Measurements from ENCODE around the gene APCDD1. TPM values are rescaled to one million over a fixed set of nuclear protein-coding genes. Genes with fewer than 3 reads are reported as not detected.

APCDD1 gene
- not detected in 2 replicates for total RNA-seq (2014; rRNA removed; shearing (Covaris generic))
- not detected in 2 replicates for polyA plus RNA-seq (2015; cell fraction: cytosol; rRNA removed)
- not detected in 2 replicates for polyA plus RNA-seq (2015; cell fraction: nucleus; rRNA removed)

- no peak for DNase-seq (ENCODE audit: low read depth)
Measured at GRCh38 chr18:10453806-10454680, at the start of gene APCDD1. Gene APCDD1, plus strand, starts transcription at chr18:10454635. Its CDS starts 347 bp downstream, at chr18:10454982.

- DNase-seq (ENCODE audit: low read depth) = no peak
Measured at GRCh38 chr18:10405014-10405493, 49.4 kb upstream of the APCDD1 start.

DNA sequence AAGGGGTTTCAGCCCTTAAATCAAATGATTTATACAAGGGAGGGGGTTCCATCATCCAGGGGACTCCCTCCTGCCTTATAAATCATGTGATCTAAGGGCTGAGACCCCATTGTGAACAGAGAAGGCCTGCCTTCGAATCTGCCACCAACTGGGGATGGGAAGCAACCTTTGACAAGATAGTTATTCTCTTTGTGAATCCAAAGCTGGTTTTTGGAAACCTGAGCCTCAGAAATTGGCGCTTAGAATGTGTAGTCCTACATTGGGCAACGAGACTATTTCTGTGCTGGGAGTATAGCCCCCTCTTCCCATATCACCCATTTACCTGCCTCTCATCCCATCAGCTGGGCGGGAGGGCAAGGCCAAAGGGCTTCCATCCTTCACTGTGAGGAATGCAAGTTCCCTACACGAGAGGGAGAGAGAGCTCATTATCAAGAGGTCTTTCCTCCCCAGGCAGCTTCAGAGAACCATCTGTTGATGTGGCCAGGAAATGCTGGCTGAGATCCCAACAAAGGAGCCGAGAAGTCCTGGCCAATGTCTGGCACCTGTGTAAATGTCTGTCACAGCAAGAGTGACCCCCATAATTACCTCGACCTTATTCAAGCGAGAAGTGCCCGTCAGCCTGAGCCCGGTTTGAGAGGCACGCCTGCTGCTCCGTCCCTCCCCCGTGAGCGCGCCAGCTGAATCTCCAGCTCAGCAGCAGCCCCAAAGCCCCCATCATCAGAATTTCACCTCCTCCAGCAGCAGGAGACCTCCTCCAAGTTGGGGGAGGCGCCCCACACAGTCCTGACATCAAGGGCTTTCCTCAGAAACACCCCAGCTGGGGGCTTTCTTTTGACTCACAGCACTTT lies 48.4 kb upstream of the APCDD1 start:
- no peak for DNase-seq (ENCODE audit: low read depth)

DNA sequence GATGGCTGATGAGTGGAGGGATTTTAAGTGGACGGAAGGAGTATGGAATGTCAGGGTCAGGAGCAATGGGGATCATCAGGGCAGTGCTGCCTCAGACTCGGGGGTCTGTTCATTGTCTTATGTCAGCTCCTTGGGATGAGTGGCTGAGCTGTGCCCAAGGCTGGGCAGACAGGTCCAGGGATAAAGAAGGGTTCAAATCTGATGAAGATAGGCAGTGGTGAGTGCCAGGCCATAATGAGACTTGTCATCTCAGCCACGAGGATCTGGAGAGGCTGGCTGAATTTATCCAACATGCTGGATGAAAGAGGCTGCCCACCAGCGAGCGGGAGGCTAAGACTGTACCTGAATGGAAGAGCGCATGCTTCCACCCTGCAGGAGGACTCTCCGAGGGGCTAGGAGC lies 46.3 kb upstream of the APCDD1 start:
- DNase-seq (ENCODE audit: low read depth) = no peak

- DNase-seq (ENCODE audit: low read depth) = no peak
Measured at GRCh38 chr18:10409041-10409440, 45.4 kb upstream of the APCDD1 start.

DNA sequence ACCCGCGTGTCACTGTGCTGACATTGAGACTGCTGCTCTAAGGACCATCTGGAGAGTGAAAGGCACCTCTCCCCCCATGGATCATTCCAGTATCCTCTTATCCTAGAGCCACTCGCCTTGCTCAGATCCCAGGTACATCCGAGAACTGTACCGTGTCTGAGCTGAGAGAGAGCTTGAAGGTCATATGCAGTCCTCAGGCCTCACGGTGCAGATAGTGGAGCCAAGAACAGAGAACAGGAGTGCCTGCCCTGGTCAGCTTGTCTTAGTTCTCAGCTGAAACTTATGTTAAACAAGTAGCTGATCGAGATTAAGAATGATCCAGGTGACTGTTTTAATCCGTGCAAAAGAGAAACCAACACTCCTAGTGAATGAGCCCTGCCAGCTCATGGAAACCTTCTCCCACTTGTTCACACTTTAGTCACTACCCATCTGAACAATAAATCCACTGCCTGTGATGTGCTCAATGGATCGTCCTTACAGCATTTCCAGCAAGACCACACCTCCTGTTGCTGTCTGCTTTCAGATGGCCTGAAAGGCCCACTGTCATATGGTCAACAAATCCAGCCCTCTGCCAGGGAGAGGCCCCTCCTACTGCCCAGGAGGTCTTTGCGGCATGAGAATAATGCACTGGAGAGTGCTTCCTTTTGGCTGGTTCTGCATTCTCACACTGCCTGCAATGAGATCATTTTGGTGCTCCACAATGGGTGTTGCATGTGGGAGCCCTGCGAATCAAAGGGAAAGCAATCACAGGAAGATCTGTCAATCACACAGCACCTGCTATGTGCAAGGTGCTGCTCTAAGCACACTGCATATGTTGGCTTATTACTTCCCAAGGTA lies 43.7 kb upstream of the APCDD1 start:
- DNase-seq (ENCODE audit: low read depth) = no peak

DNA sequence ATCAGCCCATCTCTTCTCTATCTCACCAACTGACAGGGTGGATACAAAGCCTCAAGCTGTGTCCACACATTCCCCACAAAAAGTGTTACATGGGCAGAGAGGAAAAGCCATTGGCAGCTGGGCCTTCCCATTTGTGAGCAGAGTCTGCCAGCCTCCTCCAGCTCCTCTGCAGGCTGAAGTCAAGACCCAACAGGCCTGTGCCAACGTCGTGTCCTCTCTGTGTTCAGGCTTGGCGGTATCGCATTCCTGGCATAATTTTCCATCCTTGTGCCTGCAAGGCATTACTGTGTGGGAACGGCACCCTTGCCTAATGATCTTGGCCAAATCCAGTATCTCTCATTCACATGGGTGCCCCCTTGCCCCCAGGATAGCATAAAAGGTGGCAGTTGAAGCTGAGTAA lies 41.5 kb upstream of the APCDD1 start:
- DNase-seq (ENCODE audit: low read depth) = no peak

DNA sequence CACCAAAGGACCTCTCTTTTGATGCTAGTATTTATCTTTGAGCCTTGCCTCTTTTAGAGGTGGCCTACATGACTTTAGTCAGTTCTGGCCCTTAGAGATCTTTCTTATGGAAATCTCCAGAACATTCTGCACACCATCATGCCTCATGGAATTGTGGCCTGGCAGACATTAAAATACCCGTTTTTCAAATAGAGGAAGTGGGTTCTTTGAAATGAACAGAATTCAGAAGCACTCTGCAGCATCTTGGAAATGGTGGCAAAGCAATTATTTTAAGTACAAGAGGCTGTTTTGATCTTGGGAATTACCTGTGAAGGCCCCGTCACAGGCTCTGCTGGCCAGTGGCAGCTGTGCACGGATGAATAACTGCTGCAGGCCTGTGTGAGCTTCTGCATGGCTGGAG lies 40.7 kb upstream of the APCDD1 start:
- no peak for DNase-seq (ENCODE audit: low read depth)

GRCh38 chr18:10414293-10414842 lies 40.1 kb upstream of the APCDD1 start:
- DNase-seq (ENCODE audit: low read depth) = no peak

- no peak for DNase-seq (ENCODE audit: low read depth)
Measured at GRCh38 chr18:10416065-10416464, 38.4 kb upstream of the APCDD1 start.

GRCh38 chr18:10417191-10417590 lies 37.2 kb upstream of the APCDD1 start:
- DNase-seq (ENCODE audit: low read depth) = no peak

GRCh38 chr18:10417664-10418063 lies 36.8 kb upstream of the APCDD1 start:
- no peak for DNase-seq (ENCODE audit: low read depth)

DNA sequence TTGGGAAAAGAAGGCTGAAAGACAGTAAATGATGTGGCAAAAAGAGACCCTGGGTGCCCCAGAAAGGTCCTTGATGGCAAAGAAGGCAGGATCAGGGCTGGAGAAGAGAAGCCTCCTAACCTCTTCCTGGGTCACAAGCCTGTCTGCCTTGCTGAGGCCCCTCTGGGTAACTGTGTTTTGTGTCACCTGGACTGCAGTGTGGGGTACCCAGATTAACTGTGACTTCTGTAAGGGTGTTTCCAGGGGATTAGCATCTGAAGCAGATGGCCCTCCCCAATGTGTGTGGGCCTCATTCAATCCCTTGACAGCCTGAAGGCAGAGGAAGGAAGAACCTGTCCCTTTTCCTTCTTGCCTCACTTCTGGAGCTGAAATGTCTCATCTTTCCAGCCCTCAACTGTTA lies 35.6 kb upstream of the APCDD1 start:
- no peak for DNase-seq (ENCODE audit: low read depth)

DNA sequence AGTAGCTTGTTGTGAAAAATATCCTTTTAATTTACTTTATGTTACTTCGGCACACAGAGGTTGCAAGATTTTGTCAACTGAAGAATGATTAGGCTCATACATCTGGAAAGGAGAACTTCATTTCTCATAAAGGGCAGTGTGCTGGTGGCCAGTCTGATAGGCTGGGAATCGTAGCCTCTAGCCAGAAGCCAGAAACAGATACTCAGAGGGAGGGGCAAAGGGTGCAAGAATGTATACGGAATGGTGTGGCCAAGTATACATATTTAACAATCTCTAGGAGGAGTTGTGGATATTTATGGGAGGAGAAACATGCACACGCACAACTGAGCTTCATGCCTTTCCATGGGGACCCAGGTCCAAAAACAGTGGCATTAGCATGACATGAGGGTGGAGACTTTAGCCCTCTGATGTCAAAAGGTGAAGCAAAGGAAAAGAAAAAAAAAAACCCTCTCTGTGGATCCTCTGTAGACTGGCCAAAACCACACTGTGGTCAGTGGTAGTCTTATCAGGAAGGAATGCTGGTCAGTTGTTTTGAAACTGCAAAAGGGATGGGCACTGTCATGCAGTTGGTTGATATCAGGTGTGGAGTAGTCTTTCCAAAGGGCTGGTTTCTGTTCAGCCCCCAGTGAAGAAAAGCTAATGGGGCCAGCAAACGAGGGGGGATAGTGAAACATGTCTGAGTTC lies 34.9 kb upstream of the APCDD1 start:
- no peak for DNase-seq (ENCODE audit: low read depth)

- DNase-seq (ENCODE audit: low read depth) = peak; percentile 39
Measured at GRCh38 chr18:10420561-10421352, 33.7 kb upstream of the APCDD1 start.

DNA sequence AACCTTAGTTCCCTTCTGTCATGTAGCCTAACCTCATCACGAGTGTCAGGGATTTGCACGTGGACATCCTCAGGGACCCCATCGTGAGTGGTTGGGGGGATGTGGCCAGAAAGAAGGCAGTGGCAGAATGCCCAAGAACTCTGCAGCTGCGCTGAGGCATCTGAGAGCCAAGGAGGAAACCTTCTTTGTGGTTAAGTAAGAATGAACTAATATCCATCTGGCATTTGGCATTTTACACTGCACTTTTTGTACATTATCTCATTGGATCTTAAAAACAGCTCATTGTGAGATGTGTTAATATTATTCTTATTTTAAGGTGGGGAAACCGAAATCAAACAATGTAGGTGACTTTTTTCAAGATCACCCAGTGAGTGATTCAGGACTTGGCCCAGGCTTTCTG lies 32.6 kb upstream of the APCDD1 start:
- peak; percentile 12 for DNase-seq (ENCODE audit: low read depth)

DNA sequence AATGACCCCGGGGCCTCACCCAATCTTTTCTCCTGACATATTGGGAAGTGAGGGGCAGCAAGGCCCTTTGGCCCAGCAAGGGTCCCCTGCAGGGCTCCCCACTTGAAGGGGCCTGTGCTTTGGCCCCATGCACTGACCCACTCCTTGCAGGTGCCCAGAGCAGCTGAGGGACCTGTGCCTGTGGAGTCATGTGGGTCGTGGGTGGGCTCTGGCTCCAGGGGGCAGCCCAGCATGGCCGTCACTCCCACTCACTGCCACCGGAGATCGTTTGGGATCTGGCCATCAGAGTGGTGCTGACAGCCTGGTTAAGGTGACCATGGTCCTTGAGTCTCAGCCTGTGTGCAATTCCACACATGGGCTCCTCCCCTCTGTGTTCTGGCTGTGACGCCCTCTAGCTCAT lies 31.7 kb upstream of the APCDD1 start:
- no peak for DNase-seq (ENCODE audit: low read depth)

DNA sequence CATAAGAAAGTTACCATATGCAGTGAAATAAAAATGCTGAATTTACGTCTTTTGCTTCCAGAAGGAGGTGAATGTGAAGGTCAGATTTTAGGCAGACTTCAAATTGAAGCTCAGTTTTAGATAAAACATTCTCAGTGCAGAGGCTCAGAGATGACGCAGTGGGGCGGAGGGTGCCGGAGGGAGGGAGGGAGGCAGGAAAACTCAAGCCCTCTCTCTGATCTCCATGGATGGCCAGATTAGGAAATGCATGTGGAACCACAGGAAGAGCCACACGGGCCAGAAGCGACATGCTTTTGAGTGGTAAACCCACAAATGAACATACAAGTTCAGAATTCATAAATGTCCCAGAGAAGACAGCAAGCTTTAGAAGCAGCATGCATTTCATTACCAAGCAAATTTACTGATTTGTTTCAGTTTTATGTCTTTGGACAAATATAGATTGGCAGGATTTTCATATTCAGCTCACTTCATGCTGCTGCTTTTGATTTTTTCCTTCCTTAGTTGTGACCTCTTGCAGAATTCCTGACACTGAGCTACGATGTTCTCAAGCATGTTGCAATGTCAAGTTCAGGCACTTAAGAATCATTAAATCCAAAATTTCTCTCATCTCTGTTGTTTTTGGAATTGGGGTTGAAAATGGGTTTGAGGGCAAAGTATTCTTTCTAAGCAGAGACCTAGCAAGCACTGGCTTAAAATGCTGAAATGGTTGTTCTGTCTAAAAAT lies 29.7 kb upstream of the APCDD1 start:
- DNase-seq (ENCODE audit: low read depth) = no peak

DNA sequence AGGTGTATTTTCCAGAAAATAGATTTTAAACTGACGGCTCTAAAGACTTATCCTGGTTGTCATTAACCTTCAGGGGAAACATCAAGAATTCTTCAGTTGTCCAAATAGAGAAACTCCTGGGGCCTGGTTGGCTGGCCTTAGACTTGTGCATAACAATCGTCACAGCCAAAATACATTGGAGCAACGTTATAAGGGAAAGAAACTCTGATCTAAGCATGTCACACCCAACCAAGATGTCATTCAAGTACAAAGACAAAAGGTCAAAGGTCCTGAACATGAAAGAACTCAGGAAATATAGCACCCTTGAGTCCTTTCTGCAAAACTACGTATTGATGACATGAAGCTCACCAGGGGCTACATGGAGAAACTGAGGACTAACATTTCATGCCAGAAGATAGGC lies 23.8 kb upstream of the APCDD1 start:
- no peak for DNase-seq (ENCODE audit: low read depth)

All from HT1080 (cell line).